Right hindlimb (tissue), 1 donor: ENCODE results near the gene POLR1B.
"Not testable (repeated sequence)": the region's sequence is repeated elsewhere in the genome, so short reads cannot be mapped to it uniquely, and the experiment has no call there.

Source experiments
- DNase-seq: peaks from one replicate; pipeline ENCODE4 v3.0.0-alpha.2; 2018

POLR1B gene

GRCh38 chr2:112604952-112605351 lies 62.7 kb downstream of the POLR1B start:
- DNase-seq: no peak

GRCh38 chr2:112605926-112606325 lies 63.7 kb downstream of the POLR1B start:
- DNase-seq: no peak

GRCh38 chr2:112606547-112606946 lies 64.3 kb downstream of the POLR1B start:
- no peak for DNase-seq

GRCh38 chr2:112607680-112608438 lies 65.6 kb downstream of the POLR1B start:
- no peak for DNase-seq

- not testable (repeated sequence) for DNase-seq
These were observed 67.1 kb downstream of the POLR1B start for GRCh38 chr2:112609320-112609719.

- DNase-seq: not testable (repeated sequence)
These were observed 70.0 kb downstream of the POLR1B start for GRCh38 chr2:112612283-112612682.

- no peak for DNase-seq
These were observed 72.1 kb downstream of the POLR1B start for GRCh38 chr2:112614201-112614840.

GRCh38 chr2:112615051-112615450 lies 72.8 kb downstream of the POLR1B start:
- DNase-seq: no peak

GRCh38 chr2:112615798-112616197 lies 73.5 kb downstream of the POLR1B start:
- not testable (repeated sequence) for DNase-seq

- DNase-seq: no peak
These were observed 76.1 kb downstream of the POLR1B start for GRCh38 chr2:112618383-112618782.

- no peak for DNase-seq
These were observed 79.7 kb downstream of the POLR1B start for GRCh38 chr2:112621790-112622527.

GRCh38 chr2:112622528-112622849 lies 80.2 kb downstream of the POLR1B start:
- no peak for DNase-seq

GRCh38 chr2:112623913-112624777 lies 81.9 kb downstream of the POLR1B start:
- DNase-seq: no peak

GRCh38 chr2:112625474-112626114 lies 83.3 kb downstream of the POLR1B start:
- DNase-seq: no peak

GRCh38 chr2:112626604-112627059 lies 84.4 kb downstream of the POLR1B start:
- peak; percentile 55 for DNase-seq
